ENCODE results near the gene ADCY1.

ADCY1 gene

DNA sequence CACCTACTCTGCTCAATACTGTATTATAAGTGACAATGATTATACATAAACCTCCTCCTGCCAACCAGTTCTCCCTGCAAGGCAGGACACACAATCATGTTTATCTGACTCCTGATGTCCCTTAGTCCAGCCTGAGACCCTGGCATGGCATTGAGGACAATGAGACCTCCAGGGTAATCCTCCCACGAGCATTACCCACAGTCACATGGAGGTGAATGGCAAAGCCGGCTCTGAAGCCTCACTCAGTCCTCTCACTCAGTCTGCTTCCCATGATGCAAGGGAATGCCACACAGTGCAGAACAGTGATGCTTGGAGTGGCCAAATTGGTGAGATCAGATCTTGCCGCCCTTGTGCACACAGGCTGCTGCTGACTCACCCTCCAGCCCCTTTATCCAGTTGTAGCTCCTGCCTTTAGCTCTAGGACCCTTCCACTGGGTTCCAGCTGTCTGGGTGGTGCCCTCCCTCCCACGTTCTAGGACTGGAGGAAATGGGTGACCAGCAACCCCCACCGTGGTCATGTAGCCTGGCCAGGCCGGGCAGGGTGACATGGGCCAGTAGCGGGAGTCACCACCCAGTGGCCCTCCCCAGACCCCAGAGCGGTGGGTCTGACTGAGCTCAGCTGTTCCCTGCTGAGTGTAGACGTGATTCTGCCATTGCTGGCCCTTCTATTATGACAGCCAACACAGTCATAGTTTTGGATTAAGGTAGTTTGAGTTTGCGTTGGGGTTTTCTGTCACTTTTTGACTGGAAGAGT is 5.5 kb upstream of the ADCY1 start:
- H3K9me3 ChIP-seq, result no peaks in the 10 kb centered on the region
- no peaks in the 10 kb centered on the region for H3K4me1 ChIP-seq
- H3K27me3 ChIP-seq (ENCODE audit: low read depth), result no peaks in the 10 kb centered on the region
- H3K4me3 ChIP-seq, result no peak overlapping the region
- DNase-seq (ENCODE audit: low spot score in 2 of 2), result no peak
- in situ Hi-C loops (cut with MboI; ENCODE audit: low sequenced_read_pairs), result no loop called here
- H3K36me3 ChIP-seq (replicated peaks), result no peaks in the 10 kb centered on the region

DNA sequence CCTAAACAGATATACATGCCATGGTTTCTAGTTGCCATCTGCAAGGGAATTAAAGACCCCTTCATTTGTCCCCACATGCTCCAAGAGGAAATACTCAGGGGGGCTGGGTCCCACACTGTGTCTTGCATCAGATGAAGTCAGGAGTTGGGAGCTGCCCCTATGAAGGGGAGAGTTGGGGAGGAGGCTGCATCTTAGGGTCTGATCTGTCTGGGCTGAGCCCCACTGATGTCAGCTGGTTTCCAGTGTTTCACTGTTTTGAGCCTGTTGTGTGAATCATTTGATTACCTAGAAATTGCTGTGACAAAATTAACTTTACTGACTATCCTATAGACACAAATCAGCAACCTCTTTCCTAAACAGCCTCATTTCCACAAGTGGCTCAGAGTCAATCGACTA is 4.9 kb upstream of the ADCY1 start:
- Histone ChIP-seq H3K36me3 (replicated peaks) (no peaks in the 10 kb centered on the region), H3K9me3 (no peaks in the 10 kb centered on the region), H3K27me3 (ENCODE audit: low read depth) (no peaks in the 10 kb centered on the region), H3K4me1 (no peaks in the 10 kb centered on the region), H3K4me3 (no peak overlapping the region)
- no peak for DNase-seq (ENCODE audit: low spot score in 2 of 2)
- in situ Hi-C loops (cut with MboI; ENCODE audit: low sequenced_read_pairs), result no loop called here

DNA sequence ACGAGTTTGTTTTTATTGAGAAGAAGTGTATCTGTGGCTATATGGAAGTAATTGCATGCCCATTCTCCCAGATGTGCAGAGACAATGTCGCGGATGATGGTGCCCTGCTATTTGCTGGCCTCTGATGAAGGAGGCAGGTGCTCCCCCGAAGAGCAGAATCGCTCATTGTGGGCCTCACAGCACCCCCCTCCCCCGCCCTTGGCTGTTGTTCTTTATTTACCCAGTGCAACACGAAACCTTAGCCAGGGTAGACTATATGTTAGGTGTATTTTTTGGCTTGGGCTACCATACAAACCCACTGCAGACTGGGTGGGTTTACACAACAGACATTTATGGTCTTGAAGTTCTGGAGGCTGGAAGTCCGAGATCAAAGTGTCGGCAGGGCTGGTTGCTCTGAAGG is 3.4 kb upstream of the ADCY1 start:
- in situ Hi-C loops (cut with MboI; ENCODE audit: low sequenced_read_pairs), result no loop called here
- no peak for DNase-seq (ENCODE audit: low spot score in 2 of 2)
- Histone ChIP-seq H3K36me3 (replicated peaks) (no peaks in the 10 kb centered on the region), H3K4me1 (no peaks in the 10 kb centered on the region), H3K27me3 (ENCODE audit: low read depth) (peaks cover 11% of the 10 kb centered on the region), H3K4me3 (no peak overlapping the region), H3K9me3 (no peaks in the 10 kb centered on the region)

DNA sequence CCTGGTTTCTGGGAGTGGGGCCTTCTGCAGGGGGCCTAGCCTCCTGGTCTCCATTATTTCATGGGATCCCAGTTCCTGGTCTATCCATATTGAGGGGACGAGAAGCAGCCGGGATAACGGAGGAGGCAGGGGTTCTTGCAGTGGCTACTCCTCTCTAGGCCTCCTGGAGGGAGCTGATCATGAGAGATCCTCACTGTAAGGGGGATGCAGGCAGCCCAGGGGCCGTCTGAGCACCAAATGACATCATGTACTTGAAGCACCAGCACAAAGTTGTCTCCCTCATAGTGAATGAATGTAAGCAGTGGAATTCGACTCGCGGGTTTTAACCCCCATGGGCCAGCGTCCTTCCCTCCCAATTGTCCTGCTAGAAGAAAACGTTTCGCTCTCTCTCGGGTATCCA is 964 bp upstream of the ADCY1 start:
- no peak for DNase-seq (ENCODE audit: low spot score in 2 of 2)
- Histone ChIP-seq H3K4me3 (no peak overlapping the region), H3K27me3 (ENCODE audit: low read depth) (peaks cover 20% of the 10 kb centered on the region), H3K4me1 (no peaks in the 10 kb centered on the region), H3K36me3 (replicated peaks) (no peaks in the 10 kb centered on the region), H3K9me3 (no peaks in the 10 kb centered on the region)
- in situ Hi-C loops (cut with MboI; ENCODE audit: low sequenced_read_pairs), result no loop called here

GRCh38 chr7:45574416-45574668 is 174 bp downstream of the ADCY1 start:
- H3K4me3 ChIP-seq, result peak overlapping the region; percentile 31; the same call in 1 of the 2 replicates
- peaks cover 20% of the 10 kb centered on the region for H3K27me3 ChIP-seq (ENCODE audit: low read depth)
- no peaks in the 10 kb centered on the region for H3K9me3 ChIP-seq
- H3K36me3 ChIP-seq (replicated peaks), result no peaks in the 10 kb centered on the region
- no peaks in the 10 kb centered on the region for H3K4me1 ChIP-seq
- in situ Hi-C loops (cut with MboI; ENCODE audit: low sequenced_read_pairs), result no loop called here
- no peak for DNase-seq (ENCODE audit: low spot score in 2 of 2)

- Histone ChIP-seq H3K27me3 (ENCODE audit: low read depth) (peaks cover 20% of the 10 kb centered on the region), H3K4me3 (peak overlapping the region; percentile 31)
- peak; percentile 45 to 60 for DNase-seq (ENCODE audit: low spot score in 2 of 2)
Observed at GRCh38 chr7:45574669-45575500, 717 bp downstream of the ADCY1 start.

GRCh38 chr7:45575501-45576248 is 1.5 kb downstream of the ADCY1 start:
- Histone ChIP-seq H3K9me3 (no peaks in the 10 kb centered on the region), H3K36me3 (replicated peaks) (no peaks in the 10 kb centered on the region), H3K4me1 (no peaks in the 10 kb centered on the region), H3K27me3 (ENCODE audit: low read depth) (peaks cover 20% of the 10 kb centered on the region), H3K4me3 (peak overlapping the region; percentile 31; the same call in 1 of the 2 replicates)
- DNase-seq (ENCODE audit: low spot score in 2 of 2), result no peak
- in situ Hi-C loops (cut with MboI; ENCODE audit: low sequenced_read_pairs), result no loop called here

More at GRCh38 chr7:45574669-45575500, 717 bp downstream of the ADCY1 start:
- no peaks in the 10 kb centered on the region for H3K4me1 ChIP-seq
- in situ Hi-C loops (cut with MboI; ENCODE audit: low sequenced_read_pairs), result no loop called here
- no peaks in the 10 kb centered on the region for H3K9me3 ChIP-seq
- H3K36me3 ChIP-seq (replicated peaks), result no peaks in the 10 kb centered on the region

GRCh38 chr7:45576249-45576929 is 2.2 kb downstream of the ADCY1 start:
- H3K36me3 ChIP-seq (replicated peaks), result no peaks in the 10 kb centered on the region
- no peak for DNase-seq (ENCODE audit: low spot score in 2 of 2)
- H3K27me3 ChIP-seq (ENCODE audit: low read depth), result peaks cover 20% of the 10 kb centered on the region
- H3K9me3 ChIP-seq, result no peaks in the 10 kb centered on the region
- no peaks in the 10 kb centered on the region for H3K4me1 ChIP-seq
- in situ Hi-C loops (cut with MboI; ENCODE audit: low sequenced_read_pairs), result no loop called here
- H3K4me3 ChIP-seq, result no peak overlapping the region

DNA sequence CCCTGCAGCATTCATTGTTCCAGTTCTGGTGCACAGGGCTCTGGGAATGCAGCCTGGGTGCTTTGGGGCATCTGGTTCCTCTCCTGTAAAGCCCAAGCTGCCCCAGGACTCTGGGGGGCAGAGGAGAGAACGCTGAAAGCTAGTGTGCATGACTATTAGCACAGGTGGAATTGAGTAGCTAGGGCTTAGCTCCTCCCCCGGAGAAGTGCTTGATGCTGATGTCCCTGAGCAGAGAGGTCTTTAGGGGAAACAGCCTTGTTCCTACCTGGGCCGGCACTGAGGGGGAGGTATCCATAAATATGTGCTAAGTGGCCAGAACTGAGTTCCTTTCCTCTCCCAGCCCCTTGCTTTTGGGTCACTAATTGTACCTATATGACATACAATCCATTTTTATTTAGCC is 3.9 kb downstream of the ADCY1 start:
- Histone ChIP-seq H3K36me3 (replicated peaks) (no peaks in the 10 kb centered on the region), H3K9me3 (no peaks in the 10 kb centered on the region), H3K4me1 (no peaks in the 10 kb centered on the region), H3K4me3 (no peak overlapping the region), H3K27me3 (ENCODE audit: low read depth) (peaks cover 20% of the 10 kb centered on the region)
- in situ Hi-C loops (cut with MboI; ENCODE audit: low sequenced_read_pairs), result no loop called here
- no peak for DNase-seq (ENCODE audit: low spot score in 2 of 2)

DNA sequence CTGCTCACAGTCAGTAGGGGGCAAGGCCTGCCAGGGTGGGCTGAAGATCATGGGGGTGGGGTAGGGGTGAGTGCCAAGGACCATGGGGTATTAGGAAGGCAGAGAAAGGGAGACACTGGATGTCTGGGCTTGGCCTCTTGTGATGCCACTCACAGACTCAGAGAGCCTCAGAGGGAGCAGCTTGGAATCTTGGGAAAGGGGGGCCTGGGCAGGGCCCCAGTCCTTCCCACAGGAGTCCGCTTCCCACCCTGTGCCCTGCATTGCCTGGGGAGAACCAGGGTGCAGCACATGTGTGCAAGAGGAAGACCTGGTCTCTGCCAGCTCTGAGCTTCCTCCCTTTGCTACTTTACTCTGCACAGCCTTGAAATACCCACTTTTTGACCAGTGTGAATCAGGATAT is 4.3 kb downstream of the ADCY1 start:
- Histone ChIP-seq H3K9me3 (no peaks in the 10 kb centered on the region), H3K27me3 (ENCODE audit: low read depth) (peaks cover 20% of the 10 kb centered on the region), H3K4me3 (no peak overlapping the region), H3K36me3 (replicated peaks) (no peaks in the 10 kb centered on the region), H3K4me1 (no peaks in the 10 kb centered on the region)
- in situ Hi-C loops (cut with MboI; ENCODE audit: low sequenced_read_pairs), result no loop called here
- no peak for DNase-seq (ENCODE audit: low spot score in 2 of 2)

GRCh38 chr7:45579391-45579801 is 5.2 kb downstream of the ADCY1 start:
- H3K4me1 ChIP-seq, result no peaks in the 10 kb centered on the region
- in situ Hi-C loops (cut with MboI; ENCODE audit: low sequenced_read_pairs), result no loop called here

GRCh38 chr7:45580053-45580872 is 6.1 kb downstream of the ADCY1 start:
- H3K27me3 ChIP-seq (ENCODE audit: low read depth), result peaks cover 15% of the 10 kb centered on the region
- H3K9me3 ChIP-seq, result no peaks in the 10 kb centered on the region
- H3K36me3 ChIP-seq (replicated peaks), result no peaks in the 10 kb centered on the region
- H3K4me3 ChIP-seq, result no peak overlapping the region
- peak in 1 of 2 experiments; percentile 25 for DNase-seq (ENCODE audit: low spot score in 2 of 2)
- no peaks in the 10 kb centered on the region for H3K4me1 ChIP-seq
- in situ Hi-C loops (cut with MboI; ENCODE audit: low sequenced_read_pairs), result no loop called here

More at GRCh38 chr7:45579391-45579801, 5.2 kb downstream of the ADCY1 start:
- no peaks in the 10 kb centered on the region for H3K36me3 ChIP-seq (replicated peaks)
- no peak for DNase-seq (ENCODE audit: low spot score in 2 of 2)
- no peak overlapping the region for H3K4me3 ChIP-seq
- peaks cover 20% of the 10 kb centered on the region for H3K27me3 ChIP-seq (ENCODE audit: low read depth)
- H3K9me3 ChIP-seq, result no peaks in the 10 kb centered on the region

DNA sequence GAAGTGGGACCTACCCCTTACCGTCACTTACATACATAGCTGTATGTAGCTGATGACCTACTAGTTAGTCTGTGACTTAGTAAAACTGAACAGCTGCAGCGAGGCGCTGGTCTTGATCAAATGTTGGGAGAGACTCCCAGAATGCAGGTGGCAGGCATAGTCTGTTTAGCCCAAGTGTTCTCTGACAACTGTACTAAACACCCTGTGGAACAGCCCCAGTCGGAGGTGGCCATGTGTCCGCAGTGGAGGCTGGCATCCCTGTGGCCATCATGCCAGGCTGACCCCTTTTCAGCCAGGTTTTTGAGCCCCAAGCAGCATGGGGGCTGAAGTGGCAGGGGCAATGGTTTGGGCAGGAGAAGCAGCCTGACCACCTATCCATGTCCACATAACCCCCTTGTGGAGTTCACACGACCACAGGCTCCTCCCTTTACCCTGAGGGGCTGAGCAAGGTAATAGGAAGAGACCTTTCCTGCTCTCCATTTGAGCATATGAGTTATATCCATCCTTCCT is 7.2 kb downstream of the ADCY1 start:
- Histone ChIP-seq H3K36me3 (replicated peaks) (no peaks in the 10 kb centered on the region), H3K4me3 (no peak overlapping the region), H3K9me3 (no peaks in the 10 kb centered on the region), H3K4me1 (no peaks in the 10 kb centered on the region), H3K27me3 (ENCODE audit: low read depth) (peaks cover 6% of the 10 kb centered on the region)
- in situ Hi-C loops (cut with MboI; ENCODE audit: low sequenced_read_pairs), result no loop called here
- no peak for DNase-seq (ENCODE audit: low spot score in 2 of 2)

Data from HAP-1 (cell line).